Esophagus squamous epithelium (tissue), 4 donors: ENCODE data around the gene CCDC122.
A peak's percentile ranks its signal among the peaks of the same experiment; 100 is the strongest.

Experiments used
- POLR2A ChIP-seq, 4 donors: fragments of 450-650 bp; IDR thresholded peaks; one replicate each; pipeline ENCODE4 v1.6.1; 2017; ENCODE audit warnings: antibody characterized with exemption in 4 of 4, mild to moderate bottlenecking in 4 of 4, moderate library complexity in 3 of 4
- TF ChIP-seq, protein P1 (sequence below), 6 experiments: fragments of 450-650 bp in 4 of 6; fragments of 200-600 bp in 2 of 6; sonication (generic) in 2 of 6; IDR thresholded peaks; one replicate each; pipeline ENCODE4 v1.5.1; 2016 to 2019; ENCODE audit warnings: antibody characterized with exemption in 6 of 6, mild to moderate bottlenecking in 4 of 6, moderate library complexity in 4 of 6

- TF ChIP-seq, protein P1, sequence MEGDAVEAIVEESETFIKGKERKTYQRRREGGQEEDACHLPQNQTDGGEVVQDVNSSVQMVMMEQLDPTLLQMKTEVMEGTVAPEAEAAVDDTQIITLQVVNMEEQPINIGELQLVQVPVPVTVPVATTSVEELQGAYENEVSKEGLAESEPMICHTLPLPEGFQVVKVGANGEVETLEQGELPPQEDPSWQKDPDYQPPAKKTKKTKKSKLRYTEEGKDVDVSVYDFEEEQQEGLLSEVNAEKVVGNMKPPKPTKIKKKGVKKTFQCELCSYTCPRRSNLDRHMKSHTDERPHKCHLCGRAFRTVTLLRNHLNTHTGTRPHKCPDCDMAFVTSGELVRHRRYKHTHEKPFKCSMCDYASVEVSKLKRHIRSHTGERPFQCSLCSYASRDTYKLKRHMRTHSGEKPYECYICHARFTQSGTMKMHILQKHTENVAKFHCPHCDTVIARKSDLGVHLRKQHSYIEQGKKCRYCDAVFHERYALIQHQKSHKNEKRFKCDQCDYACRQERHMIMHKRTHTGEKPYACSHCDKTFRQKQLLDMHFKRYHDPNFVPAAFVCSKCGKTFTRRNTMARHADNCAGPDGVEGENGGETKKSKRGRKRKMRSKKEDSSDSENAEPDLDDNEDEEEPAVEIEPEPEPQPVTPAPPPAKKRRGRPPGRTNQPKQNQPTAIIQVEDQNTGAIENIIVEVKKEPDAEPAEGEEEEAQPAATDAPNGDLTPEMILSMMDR (IDR thresholded peaks at IDR 0.05): peak in 3 of 6 experiments; percentile 13 to 30 (median 23)
- TF ChIP-seq POLR2A (IDR thresholded peaks at IDR 0.05): no peak
These were observed 14.9 kb upstream of the CCDC122 start for GRCh38 chr13:43894438-43894837.
